Kidney epithelial cell (primary cell): ENCODE measurements around the gene TTR. TPM values are rescaled to one million over a fixed set of nuclear protein-coding genes. Genes with fewer than 3 reads are reported as not detected.
A peak's percentile ranks its signal among the peaks of the same experiment; 100 is the strongest.

Experiments used
- DNase-seq: peaks from one replicate; pipeline ENCODE4 v3.0.0-alpha.2; 2010; ENCODE audit warnings: low read depth
- H3K27me3 ChIP-seq: 2 replicates; pipeline ENCODE4 v1.6.0; 2011; ENCODE audit warnings: low read length; ENCODE audit not compliant: control insufficient read depth, insufficient read depth
- H3K36me3 ChIP-seq: 2 replicates; pipeline ENCODE4 v1.5.1; 2011; ENCODE audit warnings: low read length; ENCODE audit not compliant: control insufficient read depth, insufficient read depth
- H3K4me3 ChIP-seq: 2 replicates; pipeline ENCODE4 v1.5.1; 2011; ENCODE audit warnings: low read depth, mild to moderate bottlenecking, control low read depth, low read length
- CTCF ChIP-seq: IDR thresholded peaks from 2 replicates; pipeline ENCODE4 v1.5.1; 2011; ENCODE audit warnings: mild to moderate bottlenecking, moderate library complexity, low read length, control low read depth, inconsistent platforms; ENCODE audit not compliant: insufficient read depth, poor library complexity, severe bottlenecking
- total RNA-seq: library from RNA; depleted of rRNA; stranded (reverse); fragments of >200 nt; gene quantifications from 2 replicates; pipeline ENCODE4 v1.2.3, GENCODE V29; 2015

TTR gene
- total RNA-seq, 1 donor from 2014 or later: not detected

GRCh38 chr18:31590570-31590969 lies 1.1 kb upstream of the TTR start:
- TF ChIP-seq CTCF: no peak
- no peaks in the 10 kb centered on the region for H3K27me3 ChIP-seq
- DNase-seq: no peak
- H3K36me3 ChIP-seq: no peaks in the 10 kb centered on the region
- H3K4me3 ChIP-seq: no peak overlapping the region

GRCh38 chr18:31591113-31591512 lies 564 bp upstream of the TTR start:
- no peaks in the 10 kb centered on the region for H3K27me3 ChIP-seq
- TF ChIP-seq CTCF: no peak
- H3K36me3 ChIP-seq: no peaks in the 10 kb centered on the region
- DNase-seq: no peak
- no peak overlapping the region for H3K4me3 ChIP-seq

- TF ChIP-seq CTCF: no peak
- Histone ChIP-seq H3K36me3 (no peaks in the 10 kb centered on the region), H3K4me3 (no peak overlapping the region), H3K27me3 (no peaks in the 10 kb centered on the region)
- no peak for DNase-seq
Measured at GRCh38 chr18:31592506-31593157, 955 bp downstream of the TTR start.

GRCh38 chr18:31595121-31595771 lies 3.6 kb downstream of the TTR start:
- no peak for DNase-seq
- Histone ChIP-seq H3K27me3 (no peaks in the 10 kb centered on the region), H3K4me3 (no peak overlapping the region), H3K36me3 (no peaks in the 10 kb centered on the region)
- no peak for TF ChIP-seq CTCF

DNA sequence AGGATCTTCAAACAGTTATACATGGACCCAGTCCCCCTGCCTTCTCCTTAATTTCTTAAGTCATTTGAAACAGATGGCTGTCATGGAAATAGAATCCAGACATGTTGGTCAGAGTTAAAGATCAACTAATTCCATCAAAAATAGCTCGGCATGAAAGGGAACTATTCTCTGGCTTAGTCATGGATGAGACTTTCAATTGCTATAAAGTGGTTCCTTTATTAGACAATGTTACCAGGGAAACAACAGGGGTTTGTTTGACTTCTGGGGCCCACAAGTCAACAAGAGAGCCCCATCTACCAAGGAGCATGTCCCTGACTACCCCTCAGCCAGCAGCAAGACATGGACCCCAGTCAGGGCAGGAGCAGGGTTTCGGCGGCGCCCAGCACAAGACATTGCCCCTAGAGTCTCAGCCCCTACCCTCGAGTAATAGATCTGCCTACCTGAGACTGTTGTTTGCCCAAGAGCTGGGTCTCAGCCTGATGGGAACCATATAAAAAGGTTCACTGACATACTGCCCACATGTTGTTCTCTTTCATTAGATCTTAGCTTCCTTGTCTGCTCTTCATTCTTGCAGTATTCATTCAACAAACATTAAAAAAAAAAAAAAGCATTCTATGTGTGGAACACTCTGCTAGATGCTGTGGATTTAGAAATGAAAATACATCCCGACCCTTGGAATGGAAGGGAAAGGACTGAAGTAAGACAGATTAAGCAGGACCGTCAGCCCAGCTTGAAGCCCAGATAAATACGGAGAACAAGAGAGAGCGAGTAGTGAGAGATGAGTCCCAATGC lies 4.6 kb downstream of the TTR start:
- H3K27me3 ChIP-seq: no peaks in the 10 kb centered on the region

More for the DNA sequence above, 4.6 kb downstream of the TTR start:
- Histone ChIP-seq H3K4me3 (no peak overlapping the region), H3K36me3 (no peaks in the 10 kb centered on the region)
- TF ChIP-seq CTCF: no peak
- DNase-seq: peak; percentile 79
